ENCODE measurements around the gene ANKRD53.

Gene ANKRD53, protein sequence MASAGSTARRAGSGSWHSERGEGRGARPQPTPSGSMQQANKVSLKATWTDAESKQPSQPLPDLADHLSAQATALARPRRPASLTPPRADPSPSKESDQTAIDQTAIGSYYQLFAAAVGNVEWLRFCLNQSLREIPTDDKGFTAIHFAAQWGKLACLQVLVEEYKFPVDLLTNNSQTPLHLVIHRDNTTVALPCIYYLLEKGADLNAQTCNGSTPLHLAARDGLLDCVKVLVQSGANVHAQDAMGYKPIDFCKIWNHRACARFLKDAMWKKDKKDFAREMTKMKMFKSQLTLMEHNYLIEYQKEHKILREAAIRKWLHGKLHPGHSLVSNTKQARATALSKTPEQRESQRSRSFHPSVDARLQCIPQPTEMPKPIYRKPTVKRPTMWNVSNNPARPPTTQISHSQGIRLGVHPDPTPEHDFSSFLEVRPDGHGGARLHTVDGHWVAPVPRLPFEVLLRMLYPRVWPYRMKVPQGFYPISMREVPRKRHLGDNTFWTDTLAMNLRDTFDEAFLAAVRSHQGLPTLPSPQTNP

DNA sequence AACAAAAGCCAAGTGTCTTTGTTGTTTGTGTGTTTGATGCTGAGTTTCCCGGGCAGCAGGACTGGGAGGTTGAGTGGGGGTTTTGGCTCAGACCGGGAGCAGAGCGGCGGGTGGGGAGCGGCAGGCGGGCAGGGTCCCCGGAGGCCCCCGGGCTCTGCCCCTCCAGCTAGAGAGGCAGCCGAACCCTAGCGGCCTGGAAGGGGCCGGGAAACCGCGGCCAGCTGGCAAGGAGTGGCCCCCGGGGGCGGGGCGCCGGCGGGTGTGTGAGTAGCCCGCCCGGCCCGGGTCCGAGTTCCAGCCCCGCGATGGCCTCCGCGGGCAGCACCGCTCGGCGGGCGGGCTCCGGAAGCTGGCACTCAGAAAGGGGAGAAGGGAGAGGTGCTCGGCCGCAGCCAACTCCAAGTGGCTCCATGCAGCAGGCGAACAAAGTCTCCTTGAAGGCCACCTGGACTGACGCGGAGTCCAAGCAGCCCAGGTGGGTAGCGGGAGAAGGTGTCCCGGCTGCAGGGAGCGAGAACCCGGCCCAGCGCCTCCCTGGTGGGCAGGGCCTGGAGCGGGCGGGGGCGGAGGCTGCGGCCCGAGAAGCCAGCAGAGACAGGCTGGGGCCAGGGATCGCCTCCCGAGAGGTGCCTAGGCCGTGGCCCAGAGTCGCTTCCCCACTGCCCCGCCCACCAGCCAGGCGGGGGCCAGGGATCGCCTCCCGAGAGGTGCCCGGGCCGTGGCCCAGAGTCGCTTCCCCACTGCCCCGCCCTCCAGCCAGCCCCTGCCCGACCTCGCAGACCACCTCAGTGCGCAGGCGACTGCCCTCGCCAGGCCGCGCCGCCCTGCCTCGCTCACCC is at the start of gene ANKRD53:
ANKRD53 (plus strand) TSS at position 290 of the 839 bp plus-strand sequence; CDS start at position 306, 16 bp downstream.
- peak; percentile 47 for DNase-seq

DNA sequence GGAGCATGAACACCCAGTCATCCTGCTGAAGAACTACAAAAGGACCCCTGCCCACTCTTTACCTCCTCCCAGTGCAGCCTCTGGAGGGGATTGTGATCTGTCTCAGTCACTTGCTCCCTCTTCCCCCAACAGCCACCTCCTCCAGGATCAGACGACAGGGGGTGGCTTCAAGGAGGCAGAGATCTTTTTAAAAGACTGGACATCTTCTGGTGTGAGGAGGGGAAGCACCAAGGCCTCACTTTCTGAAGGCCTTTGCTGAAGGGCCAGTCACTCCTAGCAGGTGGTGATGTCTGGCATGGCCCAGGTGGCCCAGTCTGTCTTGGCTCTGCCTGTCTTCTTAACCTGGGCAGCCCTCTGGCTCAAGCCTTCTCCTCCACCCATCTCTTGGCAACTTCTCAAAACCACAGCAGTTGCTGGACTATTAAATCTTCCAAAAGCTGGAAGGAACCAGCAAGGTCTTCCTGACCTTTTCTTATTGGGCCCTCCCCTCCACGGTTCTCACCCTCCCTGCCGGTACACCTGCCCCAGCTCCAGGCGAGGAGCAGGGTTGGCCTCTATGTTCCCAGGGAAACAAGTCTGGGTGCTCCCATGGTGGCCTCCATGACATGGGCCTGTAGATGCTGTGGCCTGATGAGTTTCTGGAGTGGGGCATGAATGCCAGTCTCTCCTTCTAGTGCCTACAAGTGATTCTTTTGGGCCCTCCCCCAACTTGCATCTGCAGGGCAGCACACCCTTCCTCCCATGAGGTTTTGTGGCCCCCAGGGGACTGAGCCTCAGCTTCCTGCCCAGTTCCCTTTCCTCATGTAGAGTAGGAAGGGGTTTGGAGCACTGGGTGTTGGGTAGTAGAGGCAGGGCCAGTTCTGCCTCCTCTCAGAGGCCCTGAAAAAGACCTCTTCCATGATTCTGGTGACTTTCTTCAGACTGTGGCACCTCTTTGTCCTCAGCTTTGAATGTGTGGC is 47.8 kb upstream of the ANKRD53 start:
- no peak for DNase-seq

DNA sequence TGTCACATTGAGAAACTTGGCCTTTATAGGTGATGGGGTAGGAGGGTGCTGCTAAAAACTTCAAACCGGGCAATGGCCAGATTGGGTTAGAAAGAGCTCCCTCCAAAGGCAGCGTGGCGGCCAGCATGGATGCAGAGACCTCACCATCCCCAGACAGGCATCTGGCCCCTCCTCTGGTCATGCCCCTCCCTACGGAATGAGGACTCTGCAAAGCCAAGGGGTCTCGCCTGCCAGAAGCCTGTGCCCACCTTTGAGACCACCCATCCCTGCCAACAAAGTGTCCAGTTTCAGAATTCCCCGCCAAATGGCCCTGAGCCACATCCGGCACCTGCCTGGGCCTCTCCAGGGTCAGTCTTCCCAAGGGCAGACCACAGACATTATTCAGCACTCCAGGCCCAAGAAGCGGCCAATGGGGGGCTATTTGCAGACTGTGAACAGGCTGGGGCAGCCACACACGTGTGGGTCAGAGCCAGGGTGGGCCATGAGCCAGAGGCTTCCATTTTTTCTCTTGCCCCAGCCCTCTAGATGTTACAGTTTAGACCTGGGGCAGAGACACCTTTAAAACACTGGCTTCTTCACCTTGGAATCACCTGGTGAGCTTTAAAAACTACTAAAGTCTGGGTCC is 46.9 kb upstream of the ANKRD53 start:
- DNase-seq: no peak

DNA sequence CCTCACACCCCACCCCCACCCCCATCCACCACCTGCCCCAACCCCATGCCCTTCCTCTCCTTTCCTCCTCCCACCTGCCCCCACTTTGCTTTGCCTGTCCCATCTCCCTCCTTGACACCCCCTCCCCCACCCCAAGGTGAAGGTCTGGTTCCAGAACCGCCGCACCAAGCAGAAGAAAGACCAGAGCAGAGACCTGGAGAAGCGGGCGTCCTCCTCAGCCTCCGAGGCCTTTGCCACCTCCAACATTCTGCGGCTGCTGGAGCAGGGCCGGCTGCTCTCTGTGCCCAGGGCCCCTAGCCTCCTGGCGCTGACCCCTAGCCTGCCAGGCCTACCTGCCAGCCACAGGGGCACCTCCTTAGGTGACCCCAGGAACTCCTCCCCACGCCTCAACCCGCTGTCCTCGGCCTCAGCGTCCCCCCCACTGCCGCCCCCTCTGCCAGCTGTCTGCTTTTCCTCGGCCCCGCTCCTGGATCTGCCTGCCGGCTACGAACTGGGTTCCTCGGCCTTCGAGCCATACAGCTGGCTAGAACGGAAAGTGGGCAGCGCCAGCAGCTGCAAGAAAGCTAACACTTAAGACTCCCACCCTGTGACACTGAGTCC is 45.7 kb upstream of the ANKRD53 start:
- DNase-seq: no peak

DNA sequence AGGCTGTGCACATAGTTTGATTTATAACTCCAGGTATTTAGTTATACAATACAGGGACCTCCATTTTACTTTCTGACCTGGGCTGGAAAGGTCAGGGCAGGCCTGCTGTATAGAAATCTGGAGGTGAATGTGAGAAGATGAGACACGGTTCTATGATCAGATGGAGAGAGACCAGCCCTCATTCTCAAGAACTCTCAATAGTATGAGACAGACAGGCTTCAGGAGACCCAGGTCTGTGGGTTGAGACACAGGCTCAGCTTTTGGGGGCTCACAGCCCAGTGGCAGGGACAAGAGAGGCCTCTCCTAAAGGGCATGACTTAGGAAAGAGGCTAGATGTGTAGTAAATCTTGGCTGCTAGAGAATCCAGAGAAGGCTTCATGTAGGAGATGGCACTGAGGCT is 43.4 kb upstream of the ANKRD53 start:
- DNase-seq: no peak

DNA sequence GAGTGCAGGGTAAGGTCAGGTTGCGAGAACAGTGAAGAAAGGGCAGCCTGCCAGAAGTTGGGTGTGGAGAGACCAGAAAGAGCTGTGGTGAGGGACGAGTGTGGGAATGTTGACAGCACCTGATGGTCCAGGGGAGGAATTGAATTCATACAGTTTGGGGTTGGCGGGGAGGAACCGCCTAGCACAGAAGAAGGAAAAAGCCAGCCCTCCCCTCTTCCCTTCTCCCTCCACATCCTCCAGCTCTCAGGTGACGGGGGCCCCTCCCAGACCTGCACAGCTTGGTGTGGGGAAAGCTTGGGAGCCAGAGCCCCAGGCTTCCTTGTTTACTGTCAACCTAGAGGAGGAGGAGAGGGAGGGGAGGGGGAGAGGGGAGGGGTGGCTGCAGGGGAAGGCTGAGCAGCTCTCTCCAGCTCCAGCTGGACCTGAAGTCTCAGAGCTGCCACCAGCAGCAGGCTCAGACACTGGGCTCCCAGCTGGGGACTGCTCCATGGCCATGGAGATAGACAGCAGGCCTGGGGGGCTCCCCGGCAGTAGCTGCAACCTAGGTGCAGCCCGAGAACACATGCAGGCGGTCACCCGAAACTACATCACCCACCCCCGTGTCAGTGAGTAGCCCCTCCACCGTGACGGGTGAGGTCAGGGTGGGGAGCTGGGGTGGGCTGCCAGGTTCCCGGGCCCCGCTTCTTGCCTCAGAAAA is 42.8 kb upstream of the ANKRD53 start, which contains the start of gene ATP6V1B1:
ATP6V1B1 (plus strand) TSS at position 433 of the 697 bp plus-strand sequence; CDS start at position 488, 55 bp downstream.
- peak; percentile 79 for DNase-seq

DNA sequence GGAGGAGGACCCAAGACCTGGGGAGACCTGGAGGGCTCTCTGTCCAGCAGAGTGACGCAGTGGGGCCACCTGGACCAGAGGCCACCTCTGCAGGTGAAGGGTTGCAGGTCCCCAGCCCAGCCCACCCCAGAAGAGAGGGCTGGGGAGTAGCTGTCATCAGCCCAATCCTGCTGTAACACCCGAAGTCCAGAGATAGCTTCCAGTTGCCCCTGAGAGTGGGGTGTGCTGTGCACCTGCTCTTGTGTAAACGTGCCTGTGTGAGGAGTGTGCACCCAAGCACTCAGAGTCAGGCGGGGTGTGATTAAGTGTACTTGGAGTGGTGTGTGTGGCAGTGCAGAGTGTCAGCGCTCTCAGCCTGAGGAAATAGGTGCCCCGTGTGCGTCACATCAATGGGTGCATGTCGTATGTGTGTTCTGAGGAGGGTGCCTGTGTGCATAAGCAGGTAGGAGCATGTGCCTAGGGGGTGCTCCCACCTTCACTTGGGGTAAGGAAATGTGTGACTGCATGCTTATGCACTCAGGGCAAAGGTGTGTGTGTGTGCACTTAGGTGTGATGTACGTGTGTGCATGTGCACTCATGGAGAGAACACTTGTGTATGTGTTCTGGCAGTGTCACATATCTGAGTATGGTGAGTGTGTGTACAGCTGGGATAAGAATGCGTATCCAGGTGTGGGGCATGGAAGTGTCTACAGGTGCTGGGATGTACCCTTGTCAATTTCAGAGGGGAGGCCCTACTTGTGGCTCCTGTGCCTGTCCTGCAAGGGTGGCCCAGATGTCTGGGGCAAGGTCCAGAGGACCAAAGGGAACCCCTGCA is 42.1 kb upstream of the ANKRD53 start:
- peak; percentile 13 for DNase-seq

DNA sequence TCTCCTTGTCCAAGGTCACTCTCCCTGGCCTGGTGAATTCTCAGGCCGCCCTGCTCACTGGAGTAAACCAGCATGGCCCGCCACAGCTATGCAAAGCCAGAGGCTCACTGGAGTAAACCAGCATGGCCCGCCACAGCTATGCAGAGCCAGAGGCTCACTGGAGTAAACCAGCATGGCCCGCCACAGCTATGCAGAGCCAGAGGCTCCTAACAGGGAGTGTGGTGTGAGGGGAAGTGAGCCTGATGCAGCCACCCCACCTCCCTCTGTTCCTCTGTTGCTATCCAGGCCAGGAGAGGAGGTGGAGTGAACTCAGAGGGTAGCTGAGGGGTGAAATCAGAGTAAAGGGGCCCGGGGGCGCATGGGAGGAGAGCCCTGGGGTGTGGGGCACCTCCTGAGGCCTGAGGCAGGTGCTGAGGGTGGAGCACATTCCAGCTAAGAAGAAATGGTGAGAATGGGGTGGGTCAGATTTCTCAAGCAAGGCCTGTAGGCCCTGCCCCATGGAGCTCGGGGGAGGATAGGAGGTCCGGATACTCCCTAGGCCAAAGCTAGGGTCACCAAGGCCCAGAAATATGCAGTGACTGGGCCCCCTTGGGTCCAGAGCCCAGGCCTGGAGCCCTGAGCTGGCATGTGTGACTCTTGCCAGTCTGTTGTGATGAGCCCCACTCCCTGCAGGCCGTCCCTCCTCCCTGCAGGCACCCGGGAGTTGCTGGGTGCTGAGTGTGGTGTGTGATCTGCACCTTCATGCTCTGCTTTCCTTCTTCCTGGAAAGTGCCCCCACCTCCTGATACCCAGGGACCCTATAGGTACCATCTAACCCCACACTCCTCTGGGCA is 41.2 kb upstream of the ANKRD53 start:
- no peak for DNase-seq

DNA sequence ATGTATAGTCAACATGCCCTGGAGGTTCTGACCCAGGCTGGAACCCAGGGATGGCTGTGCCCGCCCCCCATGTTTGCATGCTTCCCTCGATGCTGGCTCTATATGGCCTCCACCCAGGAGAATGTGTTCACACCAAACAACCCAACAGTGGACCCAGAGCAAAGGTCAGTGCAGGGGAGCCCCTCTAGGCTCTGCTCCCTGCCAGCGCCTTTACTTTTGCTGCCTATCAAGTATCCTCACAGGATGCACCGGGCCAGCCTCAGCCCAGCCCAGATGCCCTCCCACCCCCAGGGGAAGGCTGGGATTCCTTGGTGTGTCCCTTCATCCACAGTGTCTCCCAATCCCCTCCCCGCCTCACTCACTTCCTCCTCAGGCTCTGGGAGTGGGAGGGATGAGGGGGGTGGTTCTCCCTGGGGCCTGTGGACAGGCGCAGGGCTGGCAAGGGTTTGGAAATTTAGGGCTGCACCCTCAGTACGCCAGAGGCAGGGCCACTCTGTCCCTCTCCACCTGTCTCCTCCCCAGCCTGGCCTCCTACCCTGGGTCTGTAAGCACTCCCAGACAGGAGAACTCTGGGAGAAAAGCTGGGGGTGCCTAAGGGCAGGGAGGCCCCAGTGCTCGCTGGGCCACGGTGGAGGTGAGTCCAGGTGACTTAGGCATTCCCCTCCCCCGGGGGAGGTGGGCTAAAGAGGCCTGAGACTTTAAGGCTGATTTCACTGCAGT is 40.4 kb upstream of the ANKRD53 start:
- DNase-seq: peak; percentile 13

DNA sequence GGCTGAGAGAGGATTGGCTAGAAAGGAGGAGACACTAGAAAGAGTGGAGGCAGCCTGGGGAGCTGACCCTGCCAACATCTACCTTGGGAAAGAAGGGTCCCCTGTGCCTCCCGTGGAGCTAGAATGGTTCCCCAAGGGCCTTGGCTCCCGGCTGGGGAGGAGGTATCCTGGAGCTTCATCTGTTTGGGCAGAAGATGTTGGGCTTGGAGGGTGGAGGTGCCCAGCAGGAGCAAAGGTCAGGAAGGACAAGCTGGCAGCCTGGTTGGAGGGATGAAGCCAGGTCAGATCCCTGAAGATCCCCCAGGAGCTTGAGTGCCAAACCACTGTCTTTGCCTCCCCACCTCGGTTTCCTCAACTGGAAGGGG is 39.9 kb upstream of the ANKRD53 start:
- DNase-seq: no peak

DNA sequence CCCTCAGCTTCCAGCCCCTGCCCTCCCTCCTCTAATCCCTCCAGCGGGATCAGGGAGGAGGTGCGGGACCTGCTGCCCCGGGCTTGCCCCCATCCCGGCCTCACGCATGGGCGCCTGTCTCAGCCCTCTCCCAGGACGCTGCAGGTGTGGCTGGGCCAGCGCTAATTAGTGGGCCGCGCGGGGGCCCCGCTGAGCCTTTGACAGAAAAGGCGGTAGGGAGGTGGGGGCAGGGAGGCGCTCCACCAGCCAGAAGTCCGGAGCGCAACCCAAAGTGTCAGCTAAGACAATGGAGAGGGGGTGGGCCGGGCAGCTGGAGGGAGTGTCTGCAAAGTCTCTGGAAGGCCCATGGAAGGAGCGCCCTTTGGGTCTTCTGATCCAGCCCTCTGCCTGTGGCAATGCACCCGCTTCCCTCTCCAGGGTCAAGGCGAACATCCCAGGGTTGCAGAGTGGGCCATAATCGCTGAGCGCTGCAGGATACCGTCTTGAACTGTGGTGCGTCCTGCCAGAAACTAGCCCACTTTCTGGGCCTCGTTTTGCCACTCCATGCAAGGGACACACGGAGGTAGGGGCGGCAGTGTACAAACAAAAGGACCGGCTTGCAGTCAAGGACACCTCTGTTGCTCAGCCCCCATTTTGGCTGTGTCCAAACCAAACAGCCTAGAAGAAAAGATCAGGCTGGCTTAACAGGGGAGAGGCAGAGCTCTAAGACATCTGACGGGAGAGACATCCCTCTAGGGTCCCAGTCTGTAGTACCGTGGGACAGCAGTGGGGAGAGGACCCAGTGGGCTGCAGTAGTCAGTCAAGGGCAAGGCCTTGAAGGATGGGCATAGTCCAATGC is 39.2 kb upstream of the ANKRD53 start:
- peak; percentile 70 for DNase-seq

DNA sequence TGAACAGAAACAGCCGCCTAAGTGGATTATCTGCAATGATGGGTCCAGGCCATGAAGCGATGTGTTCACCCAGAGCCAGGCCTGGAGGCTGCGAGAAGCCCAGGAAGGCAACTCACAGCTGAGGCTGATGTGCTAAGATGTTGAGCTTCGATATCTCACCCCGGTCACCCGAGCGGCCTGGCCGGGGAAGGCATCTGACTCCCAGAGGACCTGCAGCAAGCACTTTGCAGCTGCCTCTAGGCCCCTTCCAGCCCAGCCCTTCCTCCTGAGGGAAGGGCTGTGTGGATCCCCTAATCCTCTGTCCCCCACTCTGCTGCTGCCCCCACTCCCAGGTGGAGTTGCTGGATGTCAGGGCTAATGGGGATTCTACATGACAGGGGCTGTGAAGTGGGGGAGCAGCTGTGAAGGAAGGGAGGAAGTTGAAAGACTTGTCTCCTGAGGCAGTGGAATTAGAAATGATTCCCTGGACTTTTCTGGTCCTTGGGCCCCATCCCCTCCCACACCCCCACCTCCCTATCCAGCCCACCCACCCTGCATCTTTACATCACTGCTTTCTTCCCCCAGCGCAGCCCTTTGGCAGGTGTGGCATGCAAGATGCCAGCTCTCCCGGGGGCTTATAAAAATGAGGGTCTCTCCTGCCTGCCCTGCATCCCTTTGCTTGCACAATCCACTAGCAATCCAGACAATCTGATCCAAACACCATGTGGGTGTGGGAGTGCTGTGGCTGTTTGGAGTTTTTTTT is 38.4 kb upstream of the ANKRD53 start:
- DNase-seq: no peak

DNA sequence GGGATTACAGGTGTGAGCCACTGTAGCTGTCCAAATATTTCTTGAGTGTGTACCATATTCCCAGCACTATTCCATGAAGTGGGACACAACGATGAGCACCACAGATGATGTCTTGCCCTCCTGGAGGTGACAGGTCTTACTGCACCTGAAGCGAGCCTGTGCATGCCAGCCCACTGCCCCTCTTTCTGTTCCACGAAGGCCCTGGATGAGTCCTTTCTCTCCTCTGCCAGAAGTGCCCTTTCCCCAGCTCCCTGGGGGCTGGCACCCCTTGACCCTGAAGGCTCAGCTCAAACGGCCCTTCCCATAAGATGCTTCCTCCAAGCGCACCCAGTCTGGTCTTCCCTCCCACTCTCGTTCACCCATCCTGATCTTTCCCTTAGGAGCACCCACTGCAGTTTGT is 37.2 kb upstream of the ANKRD53 start:
- no peak for DNase-seq

DNA sequence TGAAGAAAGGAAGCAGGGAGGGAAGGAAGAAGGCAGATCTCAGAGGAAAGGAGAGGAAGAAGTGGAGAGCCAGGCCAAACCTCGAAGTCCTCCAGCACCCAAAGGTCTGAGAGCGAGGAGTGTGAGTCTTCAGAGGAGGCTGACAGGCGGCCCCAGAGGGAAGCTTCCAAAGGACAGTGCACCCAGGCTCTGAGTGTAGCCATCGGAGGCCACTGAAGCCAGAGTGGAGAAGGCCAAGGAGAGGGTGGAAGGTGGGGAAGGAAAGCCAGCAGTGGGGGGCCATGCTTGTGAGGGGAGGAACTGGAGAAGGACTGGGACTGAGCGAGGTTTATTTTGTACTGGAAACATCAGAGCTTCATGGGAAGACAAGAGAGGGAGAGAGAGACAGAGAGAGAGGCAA is 36.7 kb upstream of the ANKRD53 start:
- no peak for DNase-seq

DNA sequence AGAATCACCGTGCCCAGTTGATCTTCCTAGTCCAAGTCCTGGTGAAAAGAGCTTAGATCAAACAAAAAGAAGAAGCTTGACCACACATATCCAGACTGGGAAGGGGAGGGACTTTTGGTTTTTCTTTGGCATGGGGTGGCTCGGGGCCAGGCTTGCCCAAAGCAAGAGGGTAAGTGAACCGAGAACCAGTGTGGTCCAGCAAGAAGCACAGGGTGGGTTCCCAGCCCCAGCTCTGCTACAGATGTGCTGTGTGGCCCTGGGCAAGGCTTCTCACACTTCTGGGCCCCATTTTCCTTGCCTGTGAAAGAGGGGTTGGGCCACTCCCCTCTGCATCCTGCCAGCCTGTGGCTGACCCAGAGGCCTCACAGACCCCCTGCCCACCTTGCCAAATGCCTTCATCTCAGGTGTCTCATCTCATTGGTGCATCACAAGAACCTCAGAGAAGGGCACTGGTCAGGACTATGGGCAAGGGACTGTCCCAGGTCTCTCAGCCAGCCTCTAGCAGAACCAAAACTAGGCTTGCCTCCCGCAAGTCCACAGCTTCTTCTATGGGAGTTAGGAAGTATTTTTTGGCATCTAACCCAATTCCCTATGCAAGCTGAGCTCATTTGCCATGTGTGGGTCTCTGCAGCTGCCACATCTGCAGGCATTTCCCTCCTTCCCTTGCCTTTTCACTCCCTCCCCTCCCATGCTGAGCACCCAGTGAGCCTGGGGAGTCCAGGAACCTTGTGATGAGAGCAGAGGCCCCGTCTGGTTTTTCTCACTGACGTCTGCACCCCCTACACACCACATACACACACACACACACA is 35.8 kb upstream of the ANKRD53 start:
- DNase-seq: no peak
